Immature natural killer cell (primary cell): ENCODE results near the gene PLXDC2. TPM values are rescaled to one million over a fixed set of nuclear protein-coding genes. Genes with fewer than 3 reads are reported as not detected.

Source experiments
- DNase-seq, 3 donors: peaks; one replicate each; pipeline ENCODE4 v3.0.0; 2022; ENCODE audit warnings: mixed read lengths in 1 of 3
- H3K27ac Mint-ChIP-seq, 6 donors: one replicate each; pipeline ENCODE4 v1.8.0; 2020; ENCODE audit warnings: mixed read lengths in 6 of 6, mild to moderate bottlenecking in 5 of 6, inconsistent platforms in 4 of 6, moderate library complexity in 3 of 6
- H3K27me3 Mint-ChIP-seq, 3 donors: one replicate each; pipeline ENCODE4 v1.8.0; 2020 to 2021; ENCODE audit warnings: low read depth in 3 of 3, mild to moderate bottlenecking in 3 of 3, mixed read lengths in 3 of 3, moderate library complexity in 3 of 3, inconsistent platforms in 1 of 3
- H3K36me3 Mint-ChIP-seq, 3 donors: one replicate each; pipeline ENCODE4 v1.8.0; 2020; ENCODE audit warnings: mixed read lengths in 3 of 3, inconsistent platforms in 2 of 3, mild to moderate bottlenecking in 2 of 3
- H3K4me1 Mint-ChIP-seq, 2 donors: one replicate each; pipeline ENCODE4 v1.8.0; 2020; ENCODE audit warnings: inconsistent platforms in 2 of 2, mild to moderate bottlenecking in 2 of 2, mixed read lengths in 2 of 2, moderate library complexity in 1 of 2
- H3K4me3 Mint-ChIP-seq, 5 donors: one replicate each; pipeline ENCODE4 v1.8.0; 2020; ENCODE audit warnings: mild to moderate bottlenecking in 5 of 5, mixed read lengths in 5 of 5, inconsistent platforms in 3 of 5, moderate library complexity in 3 of 5
- H3K9me3 Mint-ChIP-seq, 6 donors: one replicate each; pipeline ENCODE4 v1.8.0; 2020; ENCODE audit warnings: mild to moderate bottlenecking in 6 of 6, mixed read lengths in 6 of 6, inconsistent platforms in 4 of 6, moderate library complexity in 3 of 6
- polyA plus RNA-seq, 3 donors: library from polyadenylated mRNA; unstranded; fragments of 300-500 nt; fragmentation: Illumina TruSeq; gene quantifications; one replicate each; pipeline ENCODE4 v1.2.3, GENCODE V29; 2021

Gene PLXDC2
- polyA plus RNA-seq, 3 donors from 2014 or later = 5.1 to 9.6 (median 9.2) TPM

- Mint-ChIP-seq H3K36me3 (peaks cover 0 to 8% (median 0%) of the 10 kb centered on the region in 3 donors), H3K9me3 (peaks cover 0 to 4% (median 0%) of the 10 kb centered on the region in 6 donors), H3K4me3 (no peak overlapping the region), H3K27ac (no peak overlapping the region), H3K4me1 (peaks cover 13 to 19% of the 10 kb centered on the region in 2 donors), H3K27me3 (no peaks in the 10 kb centered on the region)
- no peak for DNase-seq
These were observed 31.1 kb downstream of the PLXDC2 start for GRCh38 chr10:19847321-19847720.

GRCh38 chr10:19848226-19848985, 32.2 kb downstream of the PLXDC2 start:
- no peak overlapping the region for H3K4me3 Mint-ChIP-seq
- DNase-seq = no peak
- H3K27me3 Mint-ChIP-seq = no peaks in the 10 kb centered on the region
- peaks cover 13 to 19% of the 10 kb centered on the region in 2 donors for H3K4me1 Mint-ChIP-seq
- no peak overlapping the region for H3K27ac Mint-ChIP-seq
- H3K36me3 Mint-ChIP-seq = peaks cover 0 to 8% (median 0%) of the 10 kb centered on the region in 3 donors
- H3K9me3 Mint-ChIP-seq = peaks cover 0 to 4% (median 0%) of the 10 kb centered on the region in 6 donors

- Mint-ChIP-seq H3K36me3 (no peaks in the 10 kb centered on the region), H3K27ac (peak overlapping the region in 1 of 6 donors; percentile 59), H3K4me3 (no peak overlapping the region), H3K27me3 (peaks cover 0 to 3% (median 0%) of the 10 kb centered on the region in 3 donors), H3K4me1 (peaks cover 6 to 11% of the 10 kb centered on the region in 2 donors), H3K9me3 (no peaks in the 10 kb centered on the region)
- DNase-seq = no peak
These were observed 37.6 kb downstream of the PLXDC2 start for GRCh38 chr10:19853831-19854230.

- peaks cover 0 to 5% (median 0%) of the 10 kb centered on the region in 3 donors for H3K36me3 Mint-ChIP-seq
- H3K9me3 Mint-ChIP-seq = peaks cover 0 to 1% (median 0%) of the 10 kb centered on the region in 6 donors
- no peak for DNase-seq
- no peak overlapping the region for H3K4me3 Mint-ChIP-seq
- H3K27me3 Mint-ChIP-seq = peaks cover 0 to 3% (median 0%) of the 10 kb centered on the region in 3 donors
- H3K4me1 Mint-ChIP-seq = peaks cover 9 to 22% of the 10 kb centered on the region in 2 donors
- H3K27ac Mint-ChIP-seq = no peak overlapping the region
These were observed 41.6 kb downstream of the PLXDC2 start for GRCh38 chr10:19857876-19858275.

- Mint-ChIP-seq H3K4me1 (peaks cover 9 to 23% of the 10 kb centered on the region in 2 donors), H3K4me3 (no peak overlapping the region), H3K36me3 (peaks cover 0 to 5% (median 0%) of the 10 kb centered on the region in 3 donors), H3K27ac (no peak overlapping the region), H3K9me3 (peaks cover 0 to 1% (median 0%) of the 10 kb centered on the region in 6 donors), H3K27me3 (peaks cover 0 to 3% (median 0%) of the 10 kb centered on the region in 3 donors)
- no peak for DNase-seq
These were observed 43.9 kb downstream of the PLXDC2 start for GRCh38 chr10:19860107-19860506.

- H3K27me3 Mint-ChIP-seq = peaks cover 0 to 3% (median 2%) of the 10 kb centered on the region in 3 donors
- no peak overlapping the region for H3K27ac Mint-ChIP-seq
- peaks cover 19 to 27% of the 10 kb centered on the region in 2 donors for H3K4me1 Mint-ChIP-seq
- peaks cover 0 to 1% (median 0%) of the 10 kb centered on the region in 6 donors for H3K9me3 Mint-ChIP-seq
- H3K4me3 Mint-ChIP-seq = no peak overlapping the region
- H3K36me3 Mint-ChIP-seq = peaks cover 0 to 15% (median 7%) of the 10 kb centered on the region in 3 donors
- DNase-seq = no peak
These were observed 46.7 kb downstream of the PLXDC2 start for GRCh38 chr10:19862811-19863515.

GRCh38 chr10:19865676-19866075, 49.4 kb downstream of the PLXDC2 start:
- Mint-ChIP-seq H3K4me1 (peaks cover 10 to 11% of the 10 kb centered on the region in 2 donors), H3K4me3 (no peak overlapping the region), H3K9me3 (peaks cover 0 to 1% (median 0%) of the 10 kb centered on the region in 6 donors), H3K27me3 (peaks cover 0 to 4% (median 1%) of the 10 kb centered on the region in 3 donors), H3K36me3 (peaks cover 0 to 15% (median 7%) of the 10 kb centered on the region in 3 donors), H3K27ac (peak overlapping the region in 1 of 6 donors; percentile 47)
- no peak for DNase-seq

- H3K27me3 Mint-ChIP-seq = peaks cover 0 to 4% (median 1%) of the 10 kb centered on the region in 3 donors
- no peaks in the 10 kb centered on the region for H3K9me3 Mint-ChIP-seq
- no peak overlapping the region for H3K27ac Mint-ChIP-seq
- H3K4me3 Mint-ChIP-seq = no peak overlapping the region
- peaks cover 11% of the 10 kb centered on the region in 2 donors for H3K4me1 Mint-ChIP-seq
- peaks cover 0 to 10% (median 7%) of the 10 kb centered on the region in 3 donors for H3K36me3 Mint-ChIP-seq
- DNase-seq = no peak
These were observed 53.1 kb downstream of the PLXDC2 start for GRCh38 chr10:19869370-19869769.

- H3K27ac Mint-ChIP-seq = no peak overlapping the region
- peaks cover 0 to 8% of the 10 kb centered on the region in 2 donors for H3K4me1 Mint-ChIP-seq
- H3K27me3 Mint-ChIP-seq = peaks cover 0 to 3% (median 1%) of the 10 kb centered on the region in 3 donors
- no peaks in the 10 kb centered on the region for H3K9me3 Mint-ChIP-seq
- no peak for DNase-seq
- no peak overlapping the region for H3K4me3 Mint-ChIP-seq
- no peaks in the 10 kb centered on the region for H3K36me3 Mint-ChIP-seq
These were observed 56.5 kb downstream of the PLXDC2 start for GRCh38 chr10:19872504-19873271.

- no peak for DNase-seq
- H3K4me3 Mint-ChIP-seq = no peak overlapping the region
- no peaks in the 10 kb centered on the region for H3K36me3 Mint-ChIP-seq
- H3K9me3 Mint-ChIP-seq = no peaks in the 10 kb centered on the region
- H3K4me1 Mint-ChIP-seq = peaks cover 0 to 8% of the 10 kb centered on the region in 2 donors
- H3K27ac Mint-ChIP-seq = no peak overlapping the region
- peaks cover 0 to under 1% (median 0%) of the 10 kb centered on the region in 3 donors for H3K27me3 Mint-ChIP-seq
These were observed 58.0 kb downstream of the PLXDC2 start for GRCh38 chr10:19874190-19874589.

GRCh38 chr10:19874791-19875190, 58.6 kb downstream of the PLXDC2 start:
- no peak for DNase-seq
- no peaks in the 10 kb centered on the region for H3K9me3 Mint-ChIP-seq
- H3K36me3 Mint-ChIP-seq = no peaks in the 10 kb centered on the region
- peak overlapping the region in 1 of 6 donors; percentile 17 for H3K27ac Mint-ChIP-seq
- H3K4me1 Mint-ChIP-seq = peaks cover 0 to 8% of the 10 kb centered on the region in 2 donors
- peaks cover 0 to 4% (median 0%) of the 10 kb centered on the region in 3 donors for H3K27me3 Mint-ChIP-seq
- H3K4me3 Mint-ChIP-seq = no peak overlapping the region

- Mint-ChIP-seq H3K27ac (no peak overlapping the region), H3K4me3 (no peak overlapping the region), H3K36me3 (no peaks in the 10 kb centered on the region), H3K4me1 (peaks cover 0 to 8% of the 10 kb centered on the region in 2 donors), H3K27me3 (peaks cover 0 to 4% (median 0%) of the 10 kb centered on the region in 3 donors), H3K9me3 (no peaks in the 10 kb centered on the region)
- DNase-seq = no peak
These were observed 60.3 kb downstream of the PLXDC2 start for GRCh38 chr10:19876570-19876969.

GRCh38 chr10:19877466-19878255, 61.4 kb downstream of the PLXDC2 start:
- Mint-ChIP-seq H3K4me3 (no peak overlapping the region), H3K27ac (no peak overlapping the region), H3K27me3 (peaks cover 0 to 4% (median 0%) of the 10 kb centered on the region in 3 donors), H3K4me1 (peaks cover 0 to 8% of the 10 kb centered on the region in 2 donors), H3K9me3 (no peaks in the 10 kb centered on the region), H3K36me3 (no peaks in the 10 kb centered on the region)
- DNase-seq = no peak
